ENCODE data around the gene OR1A2.

GRCh38 chr17:3208484-3208883 is 11.2 kb downstream of the OR1A2 start:
- TF ChIP-seq, protein P1, sequence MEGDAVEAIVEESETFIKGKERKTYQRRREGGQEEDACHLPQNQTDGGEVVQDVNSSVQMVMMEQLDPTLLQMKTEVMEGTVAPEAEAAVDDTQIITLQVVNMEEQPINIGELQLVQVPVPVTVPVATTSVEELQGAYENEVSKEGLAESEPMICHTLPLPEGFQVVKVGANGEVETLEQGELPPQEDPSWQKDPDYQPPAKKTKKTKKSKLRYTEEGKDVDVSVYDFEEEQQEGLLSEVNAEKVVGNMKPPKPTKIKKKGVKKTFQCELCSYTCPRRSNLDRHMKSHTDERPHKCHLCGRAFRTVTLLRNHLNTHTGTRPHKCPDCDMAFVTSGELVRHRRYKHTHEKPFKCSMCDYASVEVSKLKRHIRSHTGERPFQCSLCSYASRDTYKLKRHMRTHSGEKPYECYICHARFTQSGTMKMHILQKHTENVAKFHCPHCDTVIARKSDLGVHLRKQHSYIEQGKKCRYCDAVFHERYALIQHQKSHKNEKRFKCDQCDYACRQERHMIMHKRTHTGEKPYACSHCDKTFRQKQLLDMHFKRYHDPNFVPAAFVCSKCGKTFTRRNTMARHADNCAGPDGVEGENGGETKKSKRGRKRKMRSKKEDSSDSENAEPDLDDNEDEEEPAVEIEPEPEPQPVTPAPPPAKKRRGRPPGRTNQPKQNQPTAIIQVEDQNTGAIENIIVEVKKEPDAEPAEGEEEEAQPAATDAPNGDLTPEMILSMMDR (IDR thresholded peaks at IDR 0.05) = no peak
- no peak for TF ChIP-seq POLR2A (IDR thresholded peaks at IDR 0.05)

Data from testis (tissue), 2 donors.